Left lung (tissue), 10 donors: Measurements from ENCODE around the gene CMIP. TPM values are rescaled to one million over a fixed set of nuclear protein-coding genes. Genes with fewer than 3 reads are reported as not detected.

Experiments used
- ATAC-seq: fragments of 200-7000 bp; cut with Tn5 transposase; one replicate; pipeline ENCODE4 v1.9.1; 2020; ENCODE audit warnings: moderate library complexity
- DNase-seq, 4 donors: peaks; one replicate each; pipeline ENCODE4 v3.0.0-alpha.2; 2013 to 2020
- H3K27ac ChIP-seq, 2 donors: fragments of 200-600 bp; sonication (generic) in 1 of 2; one replicate each; pipeline versions ENCODE4 v1.5.0 to v1.8.0; 2020 to 2021
- H3K27me3 ChIP-seq, 2 donors: fragments of 200-600 bp; sonication (generic) in 1 of 2; one replicate each; pipeline versions ENCODE4 v1.5.0 to v1.8.0; 2020 to 2021
- H3K36me3 ChIP-seq, 2 donors: fragments of 200-600 bp; sonication (generic) in 1 of 2; one replicate each; pipeline versions ENCODE4 v1.5.0 to v1.8.0; 2020 to 2021
- H3K4me1 ChIP-seq, 2 donors: fragments of 200-600 bp; one replicate each; pipeline ENCODE4 v1.8.0; 2021
- H3K4me3 ChIP-seq, 2 donors: fragments of 200-600 bp; sonication (generic) in 1 of 2; one replicate each; pipeline versions ENCODE4 v1.5.0 to v1.8.0; 2020 to 2021; ENCODE audit warnings: mild to moderate bottlenecking in 1 of 2
- H3K9me3 ChIP-seq, 2 donors: fragments of 200-600 bp; sonication (generic) in 1 of 2; one replicate each; pipeline versions ENCODE4 v1.5.0 to v1.8.0; 2020 to 2021
- CTCF ChIP-seq, 2 donors: fragments of 200-600 bp; sonication (generic) in 1 of 2; IDR thresholded peaks; one replicate each; pipeline versions ENCODE4 v1.5.0 to v1.8.0; 2021; ENCODE audit warnings: antibody characterized with exemption in 2 of 2
- intact Hi-C, 2 donors: fragments of 100-400 bp; cut with DNase I; formaldehyde crosslinking; loops; one replicate each; pipeline versions ENCODE4 v1.11.2 to v1.14.2; 2022
- polyA plus RNA-seq, 6 donors: library from polyadenylated mRNA; unstranded; fragments of 120-200 nt; gene quantifications; one replicate each; pipeline ENCODE4 v1.2.1, GENCODE V29; 2013; ENCODE audit not compliant: insufficient read length in 6 of 6
- total RNA-seq, 2 donors: library from RNA; stranded (reverse); fragmentation: NEBNext Ultra II Directional; extraction: Animal tissue kit (Norgen Biotek cat#: 25700); gene quantifications; one replicate each; pipeline ENCODE4 v1.2.1, GENCODE V29; 2021
- donor health status: DM: no; HTN: yes; CAD: no.
- donor health status: DM: no; HTN: no; CAD: no.

The CMIP gene
- total and polyA plus RNA-seq, 8 donors, result 35.3 to 55.8 (median 40.4) TPM

- Histone ChIP-seq H3K9me3 (no peaks in the 10 kb centered on the region), H3K27me3 (no peaks in the 10 kb centered on the region), H3K4me3 (peak overlapping the region; percentile 69 to 90), H3K36me3 (no peaks in the 10 kb centered on the region), H3K4me1 (peaks cover 23 to 69% of the 10 kb centered on the region in 2 donors), H3K27ac (peak overlapping the region; percentile 94 to 96)
- no peak for TF ChIP-seq CTCF (IDR thresholded peaks at IDR 0.05)
- intact Hi-C loops, result no loop called here
- ATAC-seq (peak; percentile 42), DNase-seq (peak in 1 of 4 donors; percentile 33)
These were observed 2.9 kb downstream of the CMIP start for GRCh38 chr16:81447383-81448101.

GRCh38 chr16:81448154-81449131, 3.8 kb downstream of the CMIP start:
- peak overlapping the region in 1 of 2 donors; percentile 90 for H3K4me3 ChIP-seq
- peak overlapping the region; percentile 94 to 96 for H3K27ac ChIP-seq
- H3K36me3 ChIP-seq, result no peaks in the 10 kb centered on the region
- peaks cover 23 to 75% of the 10 kb centered on the region in 2 donors for H3K4me1 ChIP-seq
- intact Hi-C loops, result no loop called here
- TF ChIP-seq CTCF (IDR thresholded peaks at IDR 0.05), result no peak
- DNase-seq, result no peak
- H3K27me3 ChIP-seq, result no peaks in the 10 kb centered on the region
- no peaks in the 10 kb centered on the region for H3K9me3 ChIP-seq
- no peak for ATAC-seq

- Histone ChIP-seq H3K27ac (no peak overlapping the region), H3K4me3 (no peak overlapping the region), H3K36me3 (no peaks in the 10 kb centered on the region), H3K27me3 (no peaks in the 10 kb centered on the region), H3K4me1 (peaks cover 23 to 76% of the 10 kb centered on the region in 2 donors), H3K9me3 (no peaks in the 10 kb centered on the region)
- DNase-seq (no peak), ATAC-seq (no peak)
- intact Hi-C loops, result no loop called here
- TF ChIP-seq CTCF (IDR thresholded peaks at IDR 0.05), result no peak
These were observed 4.6 kb downstream of the CMIP start for GRCh38 chr16:81449241-81449640.

GRCh38 chr16:81449899-81450608, 5.4 kb downstream of the CMIP start:
- TF ChIP-seq CTCF (IDR thresholded peaks at IDR 0.05), result no peak
- ATAC-seq, result no peak
- intact Hi-C loops, result no loop called here
- Histone ChIP-seq H3K27ac (no peak overlapping the region), H3K9me3 (no peaks in the 10 kb centered on the region), H3K36me3 (no peaks in the 10 kb centered on the region), H3K4me1 (peaks cover 23 to 82% of the 10 kb centered on the region in 2 donors), H3K27me3 (no peaks in the 10 kb centered on the region), H3K4me3 (no peak overlapping the region)
- DNase-seq, result no peak
